Retinal pigment epithelial cell (primary cell): ENCODE data around the gene SART1.

Experiments used
- DNase-seq: peaks from one replicate; pipeline ENCODE4 v3.0.0-alpha.2; 2010; ENCODE audit warnings: low read depth
- H3K4me3 ChIP-seq: 2 replicates; pipeline ENCODE4 v1.5.1; 2011; ENCODE audit warnings: mild to moderate bottlenecking, low read length, control low read depth, moderate library complexity
- CTCF ChIP-seq: conservative IDR thresholded peaks from 2 replicates; pipeline ENCODE4 v1.5.1; 2011; ENCODE audit warnings: low read depth, low read length, control low read depth, inconsistent platforms

The SART1 gene

GRCh38 chr11:65934014-65934413 is 27.5 kb upstream of the SART1 start:
- H3K4me3 ChIP-seq = no peak overlapping the region
- no peak for TF ChIP-seq CTCF
- no peak for DNase-seq

- no peak for TF ChIP-seq CTCF
- no peak overlapping the region for H3K4me3 ChIP-seq
Observed at GRCh38 chr11:65937766-65938165, 23.8 kb upstream of the SART1 start.

GRCh38 chr11:65941720-65942310 is 19.7 kb upstream of the SART1 start:
- no peak for TF ChIP-seq CTCF

More at GRCh38 chr11:65937766-65938165, 23.8 kb upstream of the SART1 start:
- DNase-seq = no peak

GRCh38 chr11:65942531-65942930 is 19.0 kb upstream of the SART1 start:
- TF ChIP-seq CTCF = no peak
- DNase-seq = no peak

More at GRCh38 chr11:65941720-65942310, 19.7 kb upstream of the SART1 start:
- H3K4me3 ChIP-seq = no peak overlapping the region
- DNase-seq = no peak

GRCh38 chr11:65944191-65944590 is 17.3 kb upstream of the SART1 start:
- no peak overlapping the region for H3K4me3 ChIP-seq
- no peak for DNase-seq
- TF ChIP-seq CTCF = no peak

More at GRCh38 chr11:65942531-65942930, 19.0 kb upstream of the SART1 start:
- H3K4me3 ChIP-seq = no peak overlapping the region

- no peak overlapping the region for H3K4me3 ChIP-seq
- no peak for DNase-seq
- TF ChIP-seq CTCF = no peak
Observed at GRCh38 chr11:65944767-65945166, 16.8 kb upstream of the SART1 start.

- DNase-seq = no peak
- TF ChIP-seq CTCF = no peak
- no peak within 1 kb of the TSS for H3K4me3 ChIP-seq
Observed at GRCh38 chr11:65945430-65945911, 16.1 kb upstream of the SART1 start, which contains the start of gene TSGA10IP. TSS of gene TSGA10IP (plus strand) at chr11:65945480. CDS start at chr11:65945676, 196 bp downstream.
